Measurements from ENCODE around the gene EML3.

Gene EML3

DNA sequence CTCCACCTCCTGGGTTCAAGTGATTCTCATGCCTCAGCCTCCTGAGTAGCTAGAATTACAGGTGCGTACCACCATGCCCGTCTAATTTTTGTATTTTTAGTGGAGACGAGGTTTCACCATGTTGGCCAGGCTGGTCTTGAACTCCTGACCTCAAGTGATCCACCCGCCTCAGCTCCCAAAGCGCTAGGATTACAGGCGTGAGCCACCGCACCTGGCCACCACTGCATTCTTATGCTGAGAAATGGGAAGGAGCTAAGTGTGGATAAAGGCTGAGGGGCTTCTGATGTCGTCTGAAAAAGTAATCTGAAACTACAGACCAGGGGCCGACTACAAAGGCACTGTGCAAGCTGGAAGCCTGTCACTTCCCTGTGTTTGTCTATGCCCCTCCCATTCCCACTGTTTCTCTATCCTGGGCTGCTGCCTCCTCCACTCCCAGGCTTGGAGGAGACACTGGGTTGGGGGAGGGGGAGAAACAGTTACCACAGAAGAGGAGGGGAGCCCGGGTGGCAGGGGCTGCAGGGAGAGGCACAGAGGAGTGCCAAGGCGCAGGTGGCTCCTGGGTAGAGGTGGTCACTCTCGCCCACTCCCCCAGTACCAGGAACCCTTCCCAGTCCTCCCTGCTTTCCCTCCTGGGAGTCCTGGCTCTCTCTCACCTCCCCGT, 8.0 kb downstream of the EML3 start:
- no peak overlapping the region for H3K27ac ChIP-seq (ENCODE audit: insufficient read depth in 1 of 2, low read depth in 1 of 2, low read length in 2 of 2, poor library complexity in 1 of 2, severe bottlenecking in 2 of 2)
- H3K27me3 ChIP-seq (replicated peaks in 2 of 5; ENCODE audit: control insufficient read depth in 4 of 5, insufficient read depth in 5 of 5, low read length in 4 of 5) = no peaks in the 10 kb centered on the region
- WGBS (ENCODE audit: insufficient coverage) = 90% methylated on average over 5 of the region's 13 CpGs
- H3K4me1 ChIP-seq (ENCODE audit: control extremely low read depth in 1 of 4, control insufficient read depth in 4 of 4, insufficient read depth in 4 of 4, low read length in 3 of 4) = peaks cover 10 to 48% (median 33%) of the 10 kb centered on the region in 4 experiments
- H3K36me3 ChIP-seq (ENCODE audit: control insufficient read depth in 4 of 4, insufficient read depth in 4 of 4, low read length in 3 of 4) = peaks cover 4 to 62% (median 42%) of the 10 kb centered on the region in 4 experiments
- ChIA-PET CTCF (interaction anchor here (1.1 to 4.1 kb wide), 4 partner anchors 10 to 180 kb away, joined by 3 to 21 read pairs (median 6); partner anchors contain the start of genes B3GAT3 and TUT1), POLR2A (no interaction called here)
- no peak for DNase-seq
- H3K9me3 ChIP-seq (ENCODE audit: control extremely low read depth in 1 of 5, control insufficient read depth in 4 of 5, insufficient read depth in 2 of 5, low read depth in 1 of 5, low read length in 4 of 5) = no peaks in the 10 kb centered on the region
- no peak overlapping the region for H3K4me3 ChIP-seq (ENCODE audit: control insufficient read depth in 1 of 7, extremely low read depth in 1 of 7, insufficient read depth in 4 of 7, low read depth in 2 of 7, low read length in 6 of 7)

DNA sequence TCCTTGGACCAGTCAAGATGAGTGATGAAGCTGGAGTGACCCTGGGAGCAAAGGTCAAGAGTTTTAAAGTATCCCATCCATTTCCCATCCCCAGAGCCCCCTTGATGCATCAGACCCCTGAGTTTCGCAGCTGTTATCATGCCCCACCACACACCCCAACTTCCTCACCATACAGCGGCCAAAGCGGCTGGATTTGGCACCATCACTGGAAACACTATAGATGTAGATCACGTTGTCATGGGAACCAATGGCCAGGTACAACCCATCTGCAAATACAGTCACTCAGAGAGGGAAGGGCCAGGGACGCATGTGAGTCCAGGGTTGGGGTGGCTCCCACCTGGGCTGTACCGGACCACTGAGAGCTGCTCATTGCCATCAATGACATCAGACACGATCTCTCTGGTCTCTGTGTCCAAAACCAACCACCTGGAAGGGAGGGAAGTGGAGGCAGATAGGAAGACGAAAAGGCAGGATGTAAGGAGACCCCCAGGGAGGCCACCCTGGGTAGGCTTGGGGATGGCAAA, 8.7 kb downstream of the EML3 start:
- no peak overlapping the region for H3K27ac ChIP-seq (ENCODE audit: insufficient read depth in 1 of 2, low read depth in 1 of 2, low read length in 2 of 2, poor library complexity in 1 of 2, severe bottlenecking in 2 of 2)
- H3K36me3 ChIP-seq (ENCODE audit: control insufficient read depth in 4 of 4, insufficient read depth in 4 of 4, low read length in 3 of 4) = peaks cover 4 to 58% (median 37%) of the 10 kb centered on the region in 4 experiments
- H3K27me3 ChIP-seq (replicated peaks in 2 of 5; ENCODE audit: control insufficient read depth in 4 of 5, insufficient read depth in 5 of 5, low read length in 4 of 5) = no peaks in the 10 kb centered on the region
- ChIA-PET POLR2A (interaction anchor here (3.1 kb wide), 1 partner anchor 9 kb away, joined by 10 read pairs; the partner anchor contains the start of genes EML3 and ROM1), CTCF (interaction anchor here (0.8 to 4.1 kb wide), 5 partner anchors 9 to 179 kb away, joined by 3 to 21 read pairs (median 5); partner anchors contain the start of genes B3GAT3 and TUT1)
- WGBS (ENCODE audit: insufficient coverage) = 81% methylated on average over 6 of the region's 8 CpGs
- H3K9me3 ChIP-seq (ENCODE audit: control extremely low read depth in 1 of 5, control insufficient read depth in 4 of 5, insufficient read depth in 2 of 5, low read depth in 1 of 5, low read length in 4 of 5) = no peaks in the 10 kb centered on the region
- peak in 2 of 3 donors; percentile 45 to 58 for DNase-seq
- peaks cover 16 to 48% (median 39%) of the 10 kb centered on the region in 4 experiments for H3K4me1 ChIP-seq (ENCODE audit: control extremely low read depth in 1 of 4, control insufficient read depth in 4 of 4, insufficient read depth in 4 of 4, low read length in 3 of 4)
- no peak overlapping the region for H3K4me3 ChIP-seq (ENCODE audit: control insufficient read depth in 1 of 7, extremely low read depth in 1 of 7, insufficient read depth in 4 of 7, low read depth in 2 of 7, low read length in 6 of 7)

DNA sequence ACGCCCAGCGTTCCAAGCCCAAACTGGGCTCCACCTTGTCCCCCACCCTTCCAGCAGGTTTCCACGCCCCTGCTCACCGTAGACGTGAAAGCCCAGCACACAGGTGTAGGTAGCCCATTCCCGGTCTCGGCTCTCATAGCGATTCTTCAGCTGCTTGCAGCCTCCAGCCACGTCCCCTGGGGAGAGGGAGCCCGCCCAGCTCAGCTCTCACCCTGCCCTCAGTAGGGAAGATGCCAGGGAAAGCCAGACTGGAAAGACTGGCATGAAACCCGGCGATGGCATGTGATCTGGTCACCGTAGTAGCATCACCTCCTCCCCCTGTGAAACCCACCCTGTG, 9.5 kb downstream of the EML3 start:
- Histone ChIP-seq H3K4me3 (ENCODE audit: control insufficient read depth in 1 of 7, extremely low read depth in 1 of 7, insufficient read depth in 4 of 7, low read depth in 2 of 7, low read length in 6 of 7) (peak overlapping the region in 1 of 7 experiments; percentile 94), H3K4me1 (ENCODE audit: control extremely low read depth in 1 of 4, control insufficient read depth in 4 of 4, insufficient read depth in 4 of 4, low read length in 3 of 4) (peaks cover 18 to 48% (median 39%) of the 10 kb centered on the region in 4 experiments), H3K9me3 (ENCODE audit: control extremely low read depth in 1 of 5, control insufficient read depth in 4 of 5, insufficient read depth in 2 of 5, low read depth in 1 of 5, low read length in 4 of 5) (no peaks in the 10 kb centered on the region), H3K36me3 (ENCODE audit: control insufficient read depth in 4 of 4, insufficient read depth in 4 of 4, low read length in 3 of 4) (peaks cover 3 to 58% (median 37%) of the 10 kb centered on the region in 4 experiments), H3K27me3 (replicated peaks in 2 of 5; ENCODE audit: control insufficient read depth in 4 of 5, insufficient read depth in 5 of 5, low read length in 4 of 5) (no peaks in the 10 kb centered on the region), H3K27ac (ENCODE audit: insufficient read depth in 1 of 2, low read depth in 1 of 2, low read length in 2 of 2, poor library complexity in 1 of 2, severe bottlenecking in 2 of 2) (no peak overlapping the region)
- POLR2A ChIA-PET = interaction anchor here (3.1 to 3.3 kb wide), 2 partner anchors 10 to 11 kb away, joined by 10 to 30 read pairs; partner anchors contain the start of genes EML3, ROM1 and TUT1
- CTCF ChIA-PET = interaction anchor here (0.8 to 4.1 kb wide), 5 partner anchors 8 to 178 kb away, joined by 3 to 21 read pairs (median 7); partner anchors contain the start of genes EML3, ROM1 and TUT1
- WGBS (ENCODE audit: insufficient coverage) = 98% methylated on average over 13 of the region's 13 CpGs
- DNase-seq = no peak

DNA sequence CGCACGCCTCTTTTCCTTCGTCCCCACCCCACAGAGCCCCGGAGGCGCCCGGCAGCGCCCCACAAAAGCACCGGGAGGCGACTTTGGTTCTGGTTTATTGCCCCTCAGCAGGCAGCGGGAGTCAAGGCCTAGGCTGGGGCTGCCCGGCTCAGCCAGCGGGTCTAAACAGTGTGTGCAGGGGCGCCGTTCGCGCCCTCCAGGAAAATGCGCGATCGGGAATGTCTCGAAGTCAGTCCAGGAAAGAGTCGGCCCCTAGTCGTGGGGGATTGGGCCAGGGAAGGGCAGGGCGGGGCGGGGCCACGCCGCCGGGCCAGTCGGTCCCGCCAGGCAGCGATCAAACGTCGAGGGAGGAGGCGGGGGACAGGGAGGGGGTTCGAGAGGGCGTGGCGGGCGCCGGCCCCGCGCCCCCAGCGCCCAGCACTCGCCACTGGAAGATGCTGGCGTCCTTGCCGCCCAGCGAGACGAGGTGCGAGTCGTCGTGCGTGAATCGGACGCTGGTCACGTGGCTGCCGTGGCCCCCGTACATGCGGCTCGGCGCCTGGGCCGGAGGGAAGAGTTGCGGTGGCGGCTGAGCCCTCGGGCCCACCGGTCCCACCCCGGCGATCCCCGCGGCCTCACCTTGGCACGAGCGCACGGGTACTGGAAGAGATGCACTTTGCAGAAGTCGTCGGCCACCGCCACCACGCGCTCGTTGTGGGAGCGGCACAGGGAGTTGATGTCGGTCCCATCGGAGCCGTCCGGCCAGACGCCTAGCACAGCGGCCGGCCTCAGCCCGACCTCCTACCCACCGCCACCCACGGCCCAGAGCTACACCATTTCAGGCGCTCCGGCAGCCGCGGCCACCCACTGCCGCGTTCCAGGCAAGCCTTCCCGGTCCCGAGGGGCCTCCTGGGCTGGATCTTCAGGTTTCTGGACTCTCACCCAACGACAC, 10.2 kb downstream of the EML3 start:
- DNase-seq = peak in 2 of 3 donors; percentile 45 to 54
- H3K36me3 ChIP-seq (ENCODE audit: control insufficient read depth in 4 of 4, insufficient read depth in 4 of 4, low read length in 3 of 4) = peaks cover 5 to 64% (median 43%) of the 10 kb centered on the region in 4 experiments
- peak overlapping the region in 1 of 2 experiments; percentile 94 for H3K27ac ChIP-seq (ENCODE audit: insufficient read depth in 1 of 2, low read depth in 1 of 2, low read length in 2 of 2, poor library complexity in 1 of 2, severe bottlenecking in 2 of 2)
- POLR2A ChIA-PET = interaction anchor here (0.8 to 3.3 kb wide), 4 partner anchors 10 to 239 kb away, joined by 4 to 30 read pairs (median 8); partner anchors contain the start of genes EEF1G, EML3, ROM1 and TUT1
- 40% methylated on average over 81 of the region's 96 CpGs for whole genome bisulfite sequencing (ENCODE audit: insufficient coverage)
- no peaks in the 10 kb centered on the region for H3K27me3 ChIP-seq (replicated peaks in 2 of 5; ENCODE audit: control insufficient read depth in 4 of 5, insufficient read depth in 5 of 5, low read length in 4 of 5)
- peaks cover 18 to 43% (median 33%) of the 10 kb centered on the region in 4 experiments for H3K4me1 ChIP-seq (ENCODE audit: control extremely low read depth in 1 of 4, control insufficient read depth in 4 of 4, insufficient read depth in 4 of 4, low read length in 3 of 4)
- peak overlapping the region; percentile 51 to 97 (median 72) for H3K4me3 ChIP-seq (ENCODE audit: control insufficient read depth in 1 of 7, extremely low read depth in 1 of 7, insufficient read depth in 4 of 7, low read depth in 2 of 7, low read length in 6 of 7)
- CTCF ChIA-PET = interaction anchor here (0.9 to 4.1 kb wide), 8 partner anchors 8 to 178 kb away, joined by 3 to 21 read pairs (median 8); partner anchors contain the start of genes EML3, GNG3, ROM1 and TUT1
- no peaks in the 10 kb centered on the region for H3K9me3 ChIP-seq (ENCODE audit: control extremely low read depth in 1 of 5, control insufficient read depth in 4 of 5, insufficient read depth in 2 of 5, low read depth in 1 of 5, low read length in 4 of 5)

DNA sequence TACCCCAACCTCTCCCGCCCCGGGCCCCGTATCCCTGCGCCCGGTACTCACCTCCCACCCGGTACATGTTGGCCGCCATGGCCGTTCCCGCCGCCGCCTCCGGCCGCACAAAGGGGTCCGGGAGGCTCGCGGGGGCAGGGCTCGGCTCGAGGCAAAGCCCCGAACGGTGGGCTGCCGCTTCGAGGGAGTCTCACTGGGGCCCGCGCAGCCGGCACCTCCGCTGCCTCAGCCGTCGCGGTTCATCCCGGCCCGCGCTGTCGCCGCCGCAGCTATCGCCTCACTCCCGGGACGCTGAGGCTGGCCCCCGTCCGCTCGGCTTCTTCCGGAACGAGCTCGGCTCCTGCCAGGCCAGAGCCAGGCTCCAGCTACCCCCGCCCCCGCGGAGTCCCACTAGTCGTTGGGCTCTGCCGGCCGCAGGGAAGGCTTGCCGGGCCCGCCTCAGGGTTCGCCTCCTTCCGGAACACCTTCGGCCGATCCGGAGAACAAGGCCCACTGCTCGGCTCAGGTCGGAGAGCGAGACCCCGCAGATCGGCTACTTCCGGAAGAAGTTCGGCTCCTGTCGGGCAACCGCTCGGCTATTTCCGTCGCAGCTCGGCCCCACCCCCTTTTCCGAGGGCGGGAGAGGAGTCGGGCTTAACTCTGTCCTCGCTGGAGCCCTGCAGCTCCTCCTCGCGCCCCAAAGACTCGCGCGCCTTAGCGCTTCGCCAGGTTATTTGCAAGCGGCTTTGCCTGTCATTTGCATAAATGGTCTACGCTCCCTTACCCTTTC, 11.0 kb downstream of the EML3 start, which contains the start of gene MTA2:
TSS of gene MTA2 (minus strand) at position 494 of the 769 bp plus-strand sequence. CDS start at position 79, 415 bp downstream.
- peaks cover 18 to 43% (median 32%) of the 10 kb centered on the region in 4 experiments for H3K4me1 ChIP-seq (ENCODE audit: control extremely low read depth in 1 of 4, control insufficient read depth in 4 of 4, insufficient read depth in 4 of 4, low read length in 3 of 4)
- H3K27me3 ChIP-seq (replicated peaks in 2 of 5; ENCODE audit: control insufficient read depth in 4 of 5, insufficient read depth in 5 of 5, low read length in 4 of 5) = no peaks in the 10 kb centered on the region
- no peaks in the 10 kb centered on the region for H3K9me3 ChIP-seq (ENCODE audit: control extremely low read depth in 1 of 5, control insufficient read depth in 4 of 5, insufficient read depth in 2 of 5, low read depth in 1 of 5, low read length in 4 of 5)
- peak within 1 kb of the TSS; percentile 85 to 94 for H3K27ac ChIP-seq (ENCODE audit: insufficient read depth in 1 of 2, low read depth in 1 of 2, low read length in 2 of 2, poor library complexity in 1 of 2, severe bottlenecking in 2 of 2)
- peak within 1 kb of the TSS; percentile 71 to 97 (median 94) for H3K4me3 ChIP-seq (ENCODE audit: control insufficient read depth in 1 of 7, extremely low read depth in 1 of 7, insufficient read depth in 4 of 7, low read depth in 2 of 7, low read length in 6 of 7)
- POLR2A ChIA-PET = interaction anchor here (0.5 to 3.3 kb wide), 7 partner anchors 10 to 280 kb away, joined by 3 to 30 read pairs (median 4); partner anchors contain the start of genes EEF1G, EML3, ROM1 and STX5
- H3K36me3 ChIP-seq (ENCODE audit: control insufficient read depth in 4 of 4, insufficient read depth in 4 of 4, low read length in 3 of 4) = peaks cover 6 to 67% (median 43%) of the 10 kb centered on the region in 4 experiments
- WGBS (ENCODE audit: insufficient coverage) = under 1% methylated on average over 83 of the region's 83 CpGs
- peak; percentile 98 to 99 (median 99) for DNase-seq
- CTCF ChIA-PET = interaction anchor here (0.7 to 2.6 kb wide), 7 partner anchors 9 to 177 kb away, joined by 3 to 15 read pairs (median 6); partner anchors contain the start of genes EML3, GNG3, ROM1 and TUT1

DNA sequence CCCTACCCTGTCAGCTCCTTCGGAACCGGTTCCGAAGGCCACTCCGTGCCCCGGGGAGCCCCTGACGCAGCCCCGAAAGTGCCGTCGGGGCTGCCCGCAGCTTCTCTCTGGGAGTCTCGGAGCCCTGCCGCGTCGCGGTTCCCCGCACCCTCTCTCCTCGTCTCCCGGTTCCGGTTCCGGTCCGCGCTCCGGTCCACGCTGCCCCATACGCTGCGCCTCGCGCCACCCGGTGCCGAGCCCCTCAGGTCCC, 11.5 kb downstream of the EML3 start:
- Histone ChIP-seq H3K36me3 (ENCODE audit: control insufficient read depth in 4 of 4, insufficient read depth in 4 of 4, low read length in 3 of 4) (peaks cover 10 to 68% (median 44%) of the 10 kb centered on the region in 4 experiments), H3K27me3 (replicated peaks in 2 of 5; ENCODE audit: control insufficient read depth in 4 of 5, insufficient read depth in 5 of 5, low read length in 4 of 5) (no peaks in the 10 kb centered on the region), H3K4me1 (ENCODE audit: control extremely low read depth in 1 of 4, control insufficient read depth in 4 of 4, insufficient read depth in 4 of 4, low read length in 3 of 4) (peaks cover 18 to 43% (median 32%) of the 10 kb centered on the region in 4 experiments), H3K9me3 (ENCODE audit: control extremely low read depth in 1 of 5, control insufficient read depth in 4 of 5, insufficient read depth in 2 of 5, low read depth in 1 of 5, low read length in 4 of 5) (no peaks in the 10 kb centered on the region), H3K27ac (ENCODE audit: insufficient read depth in 1 of 2, low read depth in 1 of 2, low read length in 2 of 2, poor library complexity in 1 of 2, severe bottlenecking in 2 of 2) (peak overlapping the region; percentile 85 to 94), H3K4me3 (ENCODE audit: control insufficient read depth in 1 of 7, extremely low read depth in 1 of 7, insufficient read depth in 4 of 7, low read depth in 2 of 7, low read length in 6 of 7) (peak overlapping the region; percentile 71 to 97 (median 94))
- CTCF ChIA-PET = interaction anchor here (0.7 to 2.6 kb wide), 6 partner anchors 8 to 177 kb away, joined by 3 to 15 read pairs (median 4); partner anchors contain the start of genes GNG3 and TUT1
- POLR2A ChIA-PET = interaction anchor here (1.2 to 3.3 kb wide), 5 partner anchors 9 to 280 kb away, joined by 3 to 30 read pairs (median 7); partner anchors contain the start of genes EEF1G, EML3, ROM1 and TUT1
- 0% methylated on average over 30 of the region's 30 CpGs for WGBS (ENCODE audit: insufficient coverage)
- DNase-seq = peak in 1 of 3 donors; percentile 21
